G401 (cell line): ENCODE results near the gene CARMIL1. TPM values are rescaled to one million over a fixed set of nuclear protein-coding genes. Genes with fewer than 3 reads are reported as not detected.
"Not testable (repeated sequence)": the region's sequence is repeated elsewhere in the genome, so short reads cannot be mapped to it uniquely, and the experiment has no call there.

Experiments
- DNase-seq: peaks from one replicate; pipeline ENCODE4 v3.0.0-alpha.2; 2015; ENCODE audit warnings: low spot score
- in situ Hi-C: cut with HindIII; loops from 2 replicates; pipeline ENCODE4 v1.10.0; 2016; ENCODE audit warnings: low sequenced_read_pairs, mixed read lengths
- total RNA-seq: library from RNA; depleted of rRNA; stranded (reverse); fragments of >200 nt; shearing (Covaris generic); gene quantifications from 2 replicates; pipeline ENCODE4 v1.2.3, GENCODE V29; 2014

The CARMIL1 gene
- total RNA-seq, 1 experiment from 2014 or later = 0.20 TPM

DNA sequence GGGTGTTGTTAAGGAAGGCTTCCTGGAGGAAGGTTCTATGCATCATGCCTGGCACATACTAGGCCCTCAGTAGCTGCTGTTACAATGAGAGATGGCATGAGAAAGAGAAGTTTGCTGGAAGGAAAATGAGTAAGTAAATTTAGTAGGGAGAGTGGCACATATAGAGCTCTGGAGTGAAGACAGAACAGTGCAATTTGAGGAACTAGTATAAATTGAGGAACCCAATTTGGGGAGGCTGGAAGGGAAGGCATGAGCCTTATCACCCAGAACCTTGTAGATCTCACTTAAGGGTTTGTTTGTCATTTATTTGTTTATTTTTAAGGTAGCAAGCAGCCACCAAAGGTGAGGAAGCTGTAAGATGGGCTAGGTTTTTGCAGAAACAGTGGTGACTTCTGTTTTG, 285.8 kb downstream of the CARMIL1 start:
- no peak for DNase-seq
- in situ Hi-C loops = no loop called here

DNA sequence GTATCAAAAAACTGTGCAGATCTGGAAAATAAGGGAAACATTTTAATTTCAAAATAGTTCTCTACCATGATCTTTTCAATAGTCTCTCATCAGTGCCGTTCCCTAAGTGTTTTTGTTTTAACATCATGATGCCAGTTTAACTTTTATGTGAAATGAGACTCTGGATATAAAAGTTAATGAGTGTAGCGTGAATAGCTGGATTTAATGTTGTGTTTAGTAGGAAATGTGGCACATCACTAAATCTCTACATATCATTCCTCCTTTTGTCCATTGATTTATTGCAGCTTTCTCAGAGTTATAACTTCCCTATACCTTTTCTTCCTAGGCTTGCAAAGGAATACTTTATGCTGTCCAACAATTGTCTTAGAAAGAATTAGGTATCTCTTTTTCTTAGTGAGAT, 291.4 kb downstream of the CARMIL1 start:
- in situ Hi-C loops = no loop called here
- no peak for DNase-seq

DNA sequence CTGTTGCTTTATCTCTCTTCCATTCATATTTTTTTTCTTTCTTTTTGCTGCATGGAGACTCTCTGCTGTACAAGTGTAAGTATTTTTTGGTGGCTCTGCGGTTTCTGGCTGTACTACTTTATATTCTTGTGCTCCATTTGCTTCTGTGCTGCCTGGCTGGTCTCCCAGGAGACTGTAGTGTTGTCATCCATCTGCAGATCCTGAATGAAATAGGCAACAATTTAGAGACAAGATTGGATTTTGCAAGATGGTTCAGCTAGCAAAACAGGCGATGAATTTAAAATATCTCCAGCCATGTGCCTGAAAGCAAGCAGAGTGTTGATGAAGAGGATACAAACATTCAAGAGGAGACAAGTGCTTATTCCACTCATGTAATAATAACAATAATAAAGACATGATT, 297.7 kb downstream of the CARMIL1 start:
- in situ Hi-C loops = no loop called here
- peak; percentile 93 for DNase-seq

DNA sequence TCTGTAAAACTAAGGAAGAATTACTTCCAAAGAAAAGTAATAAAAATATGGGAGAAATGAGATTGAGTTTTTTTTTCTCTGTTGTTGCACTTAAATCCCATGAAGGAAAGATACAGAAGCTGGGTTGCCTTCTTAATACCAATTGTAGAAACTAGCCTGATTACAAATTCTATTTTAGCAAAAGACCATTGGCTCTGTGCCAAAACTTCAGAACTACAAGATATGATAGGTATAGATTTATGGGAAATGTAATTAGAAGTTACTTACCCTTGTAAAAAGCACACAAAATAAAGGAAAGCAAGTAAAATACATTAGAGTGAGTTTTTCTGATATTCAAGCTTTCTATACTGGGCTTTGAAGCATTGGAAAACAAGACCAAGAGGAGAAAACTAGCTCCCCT, 299.4 kb downstream of the CARMIL1 start:
- DNase-seq = no peak
- in situ Hi-C loops = no loop called here

DNA sequence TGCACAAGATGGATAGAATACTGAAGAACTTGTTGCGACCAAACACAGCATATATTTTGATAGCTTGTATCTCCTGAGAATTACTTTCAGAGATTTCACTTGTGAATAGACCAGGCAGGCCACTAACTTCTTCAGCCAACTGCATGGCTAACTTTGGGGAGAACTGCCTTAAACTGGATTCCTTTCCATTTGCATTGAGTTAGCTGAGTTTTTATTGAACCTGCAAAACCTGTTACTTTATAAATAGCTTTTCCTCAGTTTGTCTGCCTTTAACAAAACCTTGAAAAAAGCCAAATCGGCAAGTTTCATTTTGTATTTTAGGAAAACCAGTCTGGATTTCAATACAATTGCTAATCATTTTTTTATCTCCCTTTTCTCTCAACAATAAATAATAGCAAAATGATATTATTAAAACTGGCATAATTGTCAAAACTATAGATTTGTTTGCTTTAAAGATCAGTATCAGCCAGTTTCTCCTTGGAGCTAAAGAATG, 300.3 kb downstream of the CARMIL1 start:
- in situ Hi-C loops = no loop called here

GRCh38 chr6:25579902-25580495, 300.8 kb downstream of the CARMIL1 start:
- in situ Hi-C loops = no loop called here
- DNase-seq = no peak

More for the DNA sequence above, 300.3 kb downstream of the CARMIL1 start:
- no peak for DNase-seq

DNA sequence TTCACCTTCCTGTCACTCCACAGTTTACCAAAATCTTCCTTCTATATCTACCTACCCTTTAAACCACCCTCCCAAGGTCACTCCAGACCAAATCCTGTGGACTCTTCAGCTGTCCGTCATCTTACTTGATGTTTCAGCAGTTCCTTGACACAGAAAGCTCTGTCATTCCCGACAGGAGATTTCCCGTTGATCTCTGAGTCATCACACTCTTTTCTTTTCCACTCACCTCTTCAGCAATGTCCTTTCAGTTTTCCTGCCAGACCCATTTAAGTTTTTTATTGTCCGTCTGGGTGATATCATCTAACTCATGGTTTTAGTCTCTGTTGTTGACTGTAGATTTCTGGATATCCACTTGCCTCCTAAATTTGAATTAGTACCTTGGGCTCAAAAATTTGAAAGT, 302.9 kb downstream of the CARMIL1 start:
- DNase-seq = no peak
- in situ Hi-C loops = no loop called here

GRCh38 chr6:25583099-25583498, 303.9 kb downstream of the CARMIL1 start:
- in situ Hi-C loops = no loop called here
- no peak for DNase-seq

GRCh38 chr6:25583906-25584305, 304.7 kb downstream of the CARMIL1 start:
- in situ Hi-C loops = no loop called here
- DNase-seq = no peak

DNA sequence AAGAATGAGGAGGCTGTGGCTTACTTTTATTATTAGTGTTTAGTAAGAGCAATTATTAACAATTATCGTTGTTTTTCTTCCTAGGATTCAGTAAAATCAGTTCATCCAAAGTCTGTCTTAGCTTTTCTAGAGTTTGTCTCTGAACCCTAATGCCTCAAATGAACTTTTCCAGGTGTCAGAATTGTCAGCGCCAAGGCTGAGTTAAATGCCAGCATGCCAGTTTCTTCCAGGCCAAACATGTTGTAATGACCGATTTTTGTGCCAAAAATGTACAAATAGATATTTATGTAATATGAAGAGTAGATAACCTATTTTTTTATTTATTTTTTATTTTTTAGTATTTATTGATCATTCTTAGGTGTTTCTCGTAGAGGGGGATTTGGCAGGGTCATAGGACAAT, 306.1 kb downstream of the CARMIL1 start:
- no peak for DNase-seq
- in situ Hi-C loops = no loop called here

DNA sequence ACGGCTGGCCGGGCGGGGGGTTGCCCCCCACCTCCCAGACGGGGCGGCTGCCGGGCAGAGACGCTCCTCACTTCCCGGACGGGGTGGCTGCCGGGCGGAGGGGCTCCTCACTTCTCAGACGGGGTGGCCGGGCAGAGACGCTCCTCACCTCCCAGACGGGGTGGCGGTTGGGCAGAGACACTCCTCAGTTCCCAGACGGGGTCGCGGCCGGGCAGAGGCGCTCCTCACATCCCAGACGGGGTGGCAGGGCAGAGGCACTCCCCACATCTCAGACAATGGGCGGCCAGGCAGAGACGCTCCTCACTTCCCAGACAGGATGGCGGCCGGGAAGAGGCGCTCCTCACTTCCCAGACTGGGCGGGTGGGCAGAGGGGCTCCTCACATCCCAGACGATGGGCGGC, 306.9 kb downstream of the CARMIL1 start:
- DNase-seq, in situ Hi-C loops: not testable (repeated sequence)

DNA sequence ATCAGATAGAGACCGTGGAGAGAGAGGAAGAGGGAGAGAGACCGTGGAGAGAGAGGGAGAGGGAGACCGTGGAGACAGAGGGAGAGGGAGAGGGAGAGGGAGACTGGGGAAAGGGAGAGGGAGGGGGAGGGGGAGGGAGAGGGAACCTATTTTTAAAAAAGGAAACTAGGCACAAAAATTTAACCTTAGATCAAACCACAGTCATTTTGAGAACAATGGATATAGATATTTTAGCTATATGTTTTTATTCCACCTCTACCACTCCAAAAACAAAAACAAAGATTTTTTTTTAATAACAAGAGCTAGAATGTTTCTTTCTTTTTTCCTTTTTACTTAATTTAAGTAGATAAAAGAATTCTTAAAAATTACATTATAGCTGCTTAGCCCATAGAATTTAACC, 307.8 kb downstream of the CARMIL1 start:
- DNase-seq = no peak
- in situ Hi-C loops = no loop called here

DNA sequence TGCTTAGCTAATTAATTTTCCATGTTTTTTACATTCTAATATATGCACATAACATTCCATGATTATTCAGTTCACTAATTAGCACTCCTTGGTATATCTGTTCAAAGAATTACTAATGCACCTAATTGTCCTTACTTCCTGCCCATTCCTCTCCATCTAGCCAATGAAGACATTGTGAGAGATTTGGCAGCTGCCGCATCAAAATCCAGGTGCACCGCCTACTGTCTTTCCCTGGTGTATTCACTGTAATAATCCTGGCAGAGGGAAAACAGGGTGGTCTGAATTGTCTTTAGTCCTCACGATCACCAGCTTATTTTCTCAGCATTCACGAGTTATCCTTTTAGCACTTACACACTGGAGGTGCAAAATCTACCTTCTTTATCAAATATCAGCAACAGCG, 311.8 kb downstream of the CARMIL1 start:
- in situ Hi-C loops = no loop called here
- DNase-seq = no peak

GRCh38 chr6:25596928-25597818, 318.0 kb downstream of the CARMIL1 start:
- no peak for DNase-seq
- in situ Hi-C loops = no loop called here

DNA sequence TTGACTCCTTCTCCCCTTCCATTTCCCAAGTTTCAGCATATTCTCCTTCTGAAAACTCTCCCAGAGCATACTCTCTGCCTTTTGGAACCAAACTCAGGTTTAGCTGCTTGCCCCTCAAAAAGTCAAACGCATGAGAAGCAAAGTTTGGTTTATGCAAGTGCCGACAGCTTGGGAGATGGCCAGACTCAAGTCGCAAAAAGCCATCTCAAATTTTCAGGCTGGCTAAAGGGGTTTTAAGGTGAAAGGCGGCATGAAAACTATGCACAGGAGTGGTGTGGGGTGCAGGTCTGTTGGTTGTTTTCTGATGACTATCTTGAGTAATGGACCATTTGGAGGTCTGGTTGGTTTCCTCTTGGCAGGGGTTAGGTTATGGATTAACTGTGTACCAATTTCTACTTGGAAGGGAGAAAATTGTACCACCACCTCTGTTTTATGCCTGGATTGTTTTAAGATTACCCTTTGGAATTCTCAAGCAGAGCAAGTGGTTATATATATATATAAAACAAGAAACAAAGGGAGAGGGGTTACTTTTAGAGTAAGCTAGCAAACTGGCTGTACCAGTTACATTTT, 320.4 kb downstream of the CARMIL1 start:
- in situ Hi-C loops = no loop called here
- no peak for DNase-seq

- DNase-seq = peak; percentile 79
- in situ Hi-C loops = no loop called here
Observed at GRCh38 chr6:25601800-25602673, 322.9 kb downstream of the CARMIL1 start.

- no peak for DNase-seq
- in situ Hi-C loops = no loop called here
Observed at GRCh38 chr6:25602674-25602982, 323.5 kb downstream of the CARMIL1 start.

DNA sequence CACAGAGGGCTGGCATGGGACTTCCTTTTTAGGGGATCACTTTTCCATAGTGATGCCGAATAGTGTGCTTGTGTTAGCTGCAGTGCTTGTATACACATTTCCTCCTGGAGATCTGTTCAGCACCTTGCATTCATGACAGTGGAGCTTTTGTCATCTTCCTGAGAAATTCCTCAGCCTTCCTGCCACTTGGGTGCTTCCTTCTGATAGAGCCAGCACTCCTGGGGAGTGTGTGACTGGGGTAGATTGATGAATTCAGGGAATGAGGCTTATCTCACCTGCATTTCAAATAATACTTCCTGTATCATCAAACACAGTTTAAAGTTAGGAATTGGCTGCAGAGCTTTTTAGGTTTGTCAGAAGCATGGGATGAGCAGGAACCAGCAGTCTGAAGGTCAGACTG, 324.1 kb downstream of the CARMIL1 start:
- in situ Hi-C loops = no loop called here
- DNase-seq = no peak

GRCh38 chr6:25606151-25606550, 327.0 kb downstream of the CARMIL1 start:
- in situ Hi-C loops = no loop called here
- DNase-seq = peak; percentile 74
